Activated T-helper 1 cell treated with anti-CD3 and anti-CD28 coated beads, Interleukin-12 subunit alpha, Interleukin-12 subunit beta, Interleukin-2, Interleukin-4 antibody, amounts not matched to agents 30 ng/mL and 10 ng/mL and 1 ng/mL, durations not matched to agents 14 hours and 24 hours and 36 hours (primary cell): ENCODE results near the gene CTNNA1. TPM values are rescaled to one million over a fixed set of nuclear protein-coding genes. Genes with fewer than 3 reads are reported as not detected.

ENCODE experiments used
- DNase-seq: peaks from one replicate; pipeline ENCODE4 v3.0.0; 2021; ENCODE audit warnings: low spot score
- H3K27ac Mint-ChIP-seq: one replicate; pipeline ENCODE4 v1.8.0; 2021; ENCODE audit warnings: mild to moderate bottlenecking, mixed read lengths
- H3K27me3 Mint-ChIP-seq: one replicate; pipeline ENCODE4 v1.8.0; 2022; ENCODE audit warnings: mild to moderate bottlenecking, moderate library complexity, mixed read lengths; ENCODE audit not compliant: insufficient read depth
- H3K36me3 Mint-ChIP-seq: one replicate; pipeline ENCODE4 v1.8.0; 2021; ENCODE audit warnings: low read depth, mixed read lengths
- H3K4me1 Mint-ChIP-seq: one replicate; pipeline ENCODE4 v1.8.0; 2021; ENCODE audit warnings: low read depth, mixed read lengths
- H3K4me3 Mint-ChIP-seq: one replicate; pipeline ENCODE4 v1.8.0; 2021; ENCODE audit warnings: mild to moderate bottlenecking, moderate library complexity, mixed read lengths
- H3K9me3 Mint-ChIP-seq: one replicate; pipeline ENCODE4 v1.8.0; 2021; ENCODE audit warnings: mixed read lengths
- intact Hi-C: fragments of 100-400 bp; cut with micrococcal nuclease; formaldehyde crosslinking; loops from one replicate; pipeline ENCODE4 v1.15.1; 2024
- total RNA-seq: library from RNA; stranded (reverse); gene quantifications from 2 replicates; pipeline ENCODE4 v1.2.3, GENCODE V29; 2022

The CTNNA1 gene
- total RNA-seq, 1 donor from 2014 or later = 58.0 TPM

DNA sequence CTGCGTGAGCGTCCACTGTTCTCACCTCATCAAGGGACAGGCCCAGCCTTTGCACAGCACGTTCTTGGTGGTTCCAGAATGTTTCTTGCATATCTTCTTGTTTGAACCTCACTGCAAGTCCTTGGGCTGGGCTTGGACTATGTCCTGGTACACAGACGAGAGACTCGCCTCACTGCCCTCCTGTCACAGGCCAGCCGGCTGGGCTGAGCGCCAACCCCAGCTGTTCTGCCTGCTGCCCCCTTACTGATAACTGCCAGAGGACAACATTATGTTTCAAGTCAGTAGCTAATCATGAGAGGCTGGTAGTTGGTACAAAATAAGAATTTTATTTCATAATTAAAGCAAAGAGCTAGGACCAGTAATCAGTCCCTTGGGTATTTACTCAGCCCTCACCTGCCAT, 174.8 kb downstream of the CTNNA1 start:
- no peaks in the 10 kb centered on the region for H3K9me3 Mint-ChIP-seq
- peaks cover 10% of the 10 kb centered on the region for H3K36me3 Mint-ChIP-seq
- no peaks in the 10 kb centered on the region for H3K4me1 Mint-ChIP-seq
- H3K27ac Mint-ChIP-seq = no peak overlapping the region
- intact Hi-C loops = no loop called here
- H3K4me3 Mint-ChIP-seq = no peak overlapping the region
- no peaks in the 10 kb centered on the region for H3K27me3 Mint-ChIP-seq
- no peak for DNase-seq

DNA sequence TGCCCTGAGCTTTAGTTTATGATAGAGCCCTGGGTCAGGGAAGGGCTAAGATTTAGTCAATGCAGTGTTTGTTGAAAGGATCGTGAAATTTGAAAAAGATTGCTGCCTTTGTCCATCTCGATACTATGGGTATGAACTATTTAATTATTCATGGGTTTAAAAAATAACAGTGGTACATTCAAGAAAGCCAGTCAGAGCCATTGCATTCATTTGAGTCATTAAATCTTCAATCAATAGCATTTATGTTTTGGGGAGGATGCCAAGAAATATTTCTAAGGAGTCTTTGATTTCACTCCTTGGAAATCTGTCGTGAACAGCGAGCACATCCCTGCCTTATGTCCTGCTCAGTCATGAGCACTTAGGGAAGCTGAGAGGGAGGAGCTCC, 176.3 kb downstream of the CTNNA1 start:
- intact Hi-C loops = no loop called here
- H3K27me3 Mint-ChIP-seq = no peaks in the 10 kb centered on the region
- no peak overlapping the region for H3K4me3 Mint-ChIP-seq
- no peak for DNase-seq
- no peaks in the 10 kb centered on the region for H3K9me3 Mint-ChIP-seq
- H3K4me1 Mint-ChIP-seq = no peaks in the 10 kb centered on the region
- no peak overlapping the region for H3K27ac Mint-ChIP-seq
- peaks cover 12% of the 10 kb centered on the region for H3K36me3 Mint-ChIP-seq

DNA sequence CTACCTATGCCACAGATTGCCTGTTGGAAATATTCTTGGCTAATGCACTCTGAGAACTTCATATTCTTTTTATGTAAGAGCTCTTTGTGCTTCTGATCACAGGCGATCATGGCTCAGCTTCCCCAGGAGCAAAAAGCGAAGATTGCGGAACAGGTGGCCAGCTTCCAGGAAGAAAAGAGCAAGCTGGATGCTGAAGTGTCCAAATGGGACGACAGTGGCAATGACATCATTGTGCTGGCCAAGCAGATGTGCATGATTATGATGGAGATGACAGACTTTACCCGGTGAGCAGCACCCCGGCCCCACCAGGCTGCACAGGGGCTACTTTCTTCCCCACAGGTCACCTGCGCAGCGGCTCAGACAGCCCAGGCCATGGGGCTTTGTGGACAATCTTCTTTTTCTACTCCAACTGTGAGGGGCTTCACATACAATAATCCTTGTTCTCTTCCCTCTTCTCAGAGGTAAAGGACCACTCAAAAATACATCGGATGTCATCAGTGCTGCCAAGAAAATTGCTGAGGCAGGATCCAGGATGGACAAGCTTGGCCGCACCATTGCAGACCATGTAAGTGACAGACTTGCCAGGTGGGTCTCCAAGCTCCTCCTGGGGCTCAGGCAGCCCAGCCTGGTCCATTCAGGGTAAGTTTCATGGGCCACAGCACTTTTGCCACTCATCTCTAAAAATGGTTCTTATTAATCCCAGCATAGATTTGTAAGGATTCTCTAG, 177.3 kb downstream of the CTNNA1 start:
- Mint-ChIP-seq H3K9me3 (no peaks in the 10 kb centered on the region), H3K27ac (no peak overlapping the region), H3K4me1 (no peaks in the 10 kb centered on the region), H3K4me3 (no peak overlapping the region), H3K27me3 (no peaks in the 10 kb centered on the region), H3K36me3 (peaks cover 15% of the 10 kb centered on the region)
- DNase-seq = no peak
- intact Hi-C loops = no loop called here

DNA sequence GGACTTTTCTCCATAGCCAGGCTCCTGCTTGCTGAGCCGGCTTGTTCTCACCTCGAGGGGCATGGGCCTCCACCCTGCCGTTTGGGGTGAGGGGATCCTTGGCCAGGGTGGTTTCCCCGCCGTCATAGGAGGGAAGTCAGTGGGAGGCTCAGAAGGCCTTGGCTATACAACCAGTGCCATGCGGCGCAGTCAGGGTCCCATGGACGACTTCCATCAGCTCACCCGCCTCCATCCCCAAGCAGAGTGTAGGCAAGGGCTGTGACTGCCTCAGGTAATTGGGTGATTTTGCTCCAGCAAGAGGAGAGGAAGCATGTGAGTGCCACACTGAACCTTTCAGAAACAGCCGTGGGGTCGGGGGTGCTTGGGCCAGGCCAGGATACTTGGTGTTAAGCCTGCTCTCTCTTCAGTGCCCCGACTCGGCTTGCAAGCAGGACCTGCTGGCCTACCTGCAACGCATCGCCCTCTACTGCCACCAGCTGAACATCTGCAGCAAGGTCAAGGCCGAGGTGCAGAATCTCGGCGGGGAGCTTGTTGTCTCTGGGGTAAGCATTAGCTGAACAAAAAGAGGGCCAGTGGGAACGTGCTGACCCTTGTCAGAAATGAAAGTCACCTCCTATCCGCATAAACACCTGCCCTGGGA, 179.1 kb downstream of the CTNNA1 start:
- DNase-seq = no peak
- Mint-ChIP-seq H3K27me3 (no peaks in the 10 kb centered on the region), H3K27ac (no peak overlapping the region), H3K9me3 (no peaks in the 10 kb centered on the region), H3K36me3 (peaks cover 12% of the 10 kb centered on the region), H3K4me1 (no peaks in the 10 kb centered on the region), H3K4me3 (no peak overlapping the region)
- intact Hi-C loops = no loop called here

DNA sequence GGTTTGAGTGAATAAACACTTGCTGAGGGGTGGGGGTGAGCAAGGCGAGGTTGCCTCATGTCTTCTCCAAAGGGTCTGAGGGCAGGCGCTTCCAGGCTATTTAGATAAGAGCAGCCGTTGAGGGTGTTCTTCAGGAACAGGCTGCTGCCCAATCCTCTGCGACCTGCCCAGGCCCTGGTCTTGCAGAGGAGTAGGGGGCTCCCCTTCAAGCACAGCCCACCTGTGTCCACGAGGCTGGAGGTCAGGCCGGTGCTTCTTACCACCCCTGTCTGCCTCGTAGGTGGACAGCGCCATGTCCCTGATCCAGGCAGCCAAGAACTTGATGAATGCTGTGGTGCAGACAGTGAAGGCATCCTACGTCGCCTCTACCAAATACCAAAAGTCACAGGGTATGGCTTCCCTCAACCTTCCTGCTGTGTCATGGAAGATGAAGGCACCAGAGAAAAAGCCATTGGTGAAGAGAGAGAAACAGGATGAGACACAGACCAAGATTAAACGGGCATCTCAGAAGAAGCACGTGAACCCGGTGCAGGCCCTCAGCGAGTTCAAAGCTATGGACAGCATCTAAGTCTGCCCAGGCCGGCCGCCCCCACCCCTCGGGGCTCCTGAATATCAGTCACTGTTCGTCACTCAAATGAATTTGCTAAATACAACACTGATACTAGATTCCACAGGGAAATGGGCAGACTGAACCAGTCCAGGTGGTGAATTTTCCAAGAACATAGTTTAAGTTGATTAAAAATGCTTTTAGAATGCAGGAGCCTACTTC, 180.5 kb downstream of the CTNNA1 start:
- Mint-ChIP-seq H3K9me3 (no peaks in the 10 kb centered on the region), H3K4me3 (no peak overlapping the region), H3K27me3 (no peaks in the 10 kb centered on the region), H3K27ac (no peak overlapping the region), H3K4me1 (peaks cover 7% of the 10 kb centered on the region), H3K36me3 (peaks cover 12% of the 10 kb centered on the region)
- intact Hi-C loops = no loop called here
- DNase-seq = no peak

DNA sequence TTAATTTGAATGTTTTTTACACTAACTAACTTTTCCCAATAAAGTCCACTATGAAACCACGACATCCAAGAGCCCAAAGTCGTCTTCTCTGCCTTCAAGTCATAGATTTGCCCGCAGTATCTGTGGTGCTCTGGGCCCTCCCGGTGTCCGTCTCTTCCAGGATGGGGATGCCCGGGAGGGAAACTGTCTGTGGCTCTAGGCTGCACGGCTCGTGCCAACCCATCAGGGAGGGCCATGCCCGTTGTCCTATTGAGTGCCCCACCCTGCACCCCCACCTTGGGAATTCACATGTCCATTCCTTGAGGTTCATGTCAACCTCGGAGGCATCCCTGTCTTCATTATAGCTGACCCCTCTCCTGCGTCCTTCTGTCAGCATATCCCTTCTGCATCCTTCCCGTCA, 181.7 kb downstream of the CTNNA1 start:
- Mint-ChIP-seq H3K4me3 (no peak overlapping the region), H3K9me3 (no peaks in the 10 kb centered on the region), H3K27me3 (no peaks in the 10 kb centered on the region), H3K36me3 (peaks cover 12% of the 10 kb centered on the region), H3K4me1 (peaks cover 13% of the 10 kb centered on the region), H3K27ac (no peak overlapping the region)
- no peak for DNase-seq
- intact Hi-C loops = no loop called here

DNA sequence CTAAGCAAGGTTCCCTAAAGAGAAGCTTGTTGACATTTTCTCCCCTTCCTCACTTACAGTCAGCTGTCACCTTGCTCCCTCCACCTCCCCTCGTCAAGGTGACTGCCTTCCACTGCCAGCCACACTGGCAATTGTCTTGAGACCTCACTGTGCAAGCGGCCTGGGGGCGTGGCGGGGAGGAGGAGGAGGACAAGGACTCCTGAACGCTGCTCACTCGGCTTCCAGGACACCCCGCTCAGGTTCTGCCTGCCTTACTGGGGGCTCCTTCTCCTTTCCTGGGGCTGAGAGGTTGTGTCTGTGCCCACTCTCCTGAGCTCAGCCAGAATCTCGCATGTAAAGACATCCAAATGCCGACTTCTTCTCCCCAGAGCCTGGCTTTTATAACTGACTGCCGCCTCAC, 182.2 kb downstream of the CTNNA1 start:
- intact Hi-C loops = no loop called here
- no peaks in the 10 kb centered on the region for H3K9me3 Mint-ChIP-seq
- no peak overlapping the region for H3K4me3 Mint-ChIP-seq
- H3K36me3 Mint-ChIP-seq = peaks cover 12% of the 10 kb centered on the region
- DNase-seq = no peak
- H3K4me1 Mint-ChIP-seq = peaks cover 16% of the 10 kb centered on the region
- no peak overlapping the region for H3K27ac Mint-ChIP-seq
- H3K27me3 Mint-ChIP-seq = no peaks in the 10 kb centered on the region

DNA sequence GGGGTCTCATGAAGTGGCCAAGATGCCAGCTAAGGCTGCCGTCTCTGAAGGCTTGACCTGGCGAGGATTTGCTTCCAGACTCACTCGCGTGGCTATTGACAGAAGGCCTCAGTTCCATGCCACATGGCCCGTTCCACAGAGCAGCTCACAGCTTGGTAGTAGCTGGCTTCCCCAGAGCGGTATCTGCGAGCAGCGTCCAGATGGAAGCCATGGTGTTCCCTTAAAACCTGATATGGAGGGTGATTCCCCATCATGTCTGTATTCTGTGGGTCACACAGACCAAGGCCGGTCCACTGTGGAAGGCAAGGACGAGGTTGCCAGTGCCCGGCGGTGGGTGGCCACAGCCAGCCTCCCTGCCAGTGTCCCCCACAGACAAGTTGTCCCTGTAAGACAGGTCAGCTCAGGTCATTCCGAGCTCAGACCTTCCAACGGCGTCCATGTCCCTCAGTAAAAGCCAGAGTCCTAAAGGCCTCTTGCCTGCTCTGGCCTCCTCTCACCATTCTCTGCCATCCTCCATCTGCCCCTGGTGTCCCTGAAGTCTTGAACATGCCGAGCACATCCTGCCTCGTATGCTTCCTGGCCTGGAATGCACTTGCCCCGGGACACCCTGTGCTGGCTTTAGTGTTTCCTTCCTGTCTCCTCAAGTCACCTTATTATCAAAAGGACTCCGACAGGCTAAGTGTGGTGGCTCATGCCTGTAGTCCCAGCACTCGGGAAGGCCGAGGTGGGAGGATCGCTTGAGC, 183.2 kb downstream of the CTNNA1 start:
- H3K4me1 Mint-ChIP-seq = peaks cover 24% of the 10 kb centered on the region
- H3K27ac Mint-ChIP-seq = no peak overlapping the region
- DNase-seq = no peak
- intact Hi-C loops = no loop called here
- no peaks in the 10 kb centered on the region for H3K9me3 Mint-ChIP-seq
- H3K36me3 Mint-ChIP-seq = peaks cover 8% of the 10 kb centered on the region
- no peaks in the 10 kb centered on the region for H3K27me3 Mint-ChIP-seq
- no peak overlapping the region for H3K4me3 Mint-ChIP-seq

DNA sequence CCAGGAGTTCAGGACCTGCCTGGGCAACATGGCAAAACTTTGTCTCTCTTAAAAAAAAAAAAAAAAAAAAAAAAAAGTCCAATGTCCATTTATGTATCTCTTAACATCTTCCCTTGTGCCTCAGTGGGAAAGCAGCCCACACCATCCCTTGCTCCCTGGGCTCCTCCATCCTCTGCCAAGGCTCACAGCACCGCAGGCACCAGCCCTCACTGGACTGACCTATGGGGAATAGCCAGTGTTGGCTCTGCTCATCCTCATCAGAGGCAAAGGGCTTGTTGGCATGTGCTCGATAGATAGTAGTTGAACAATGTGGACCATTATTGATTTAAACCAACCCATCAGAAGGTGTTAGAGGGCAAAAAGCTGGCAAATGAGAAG, 183.7 kb downstream of the CTNNA1 start:
- Mint-ChIP-seq H3K36me3 (peaks cover 5% of the 10 kb centered on the region), H3K4me1 (peaks cover 24% of the 10 kb centered on the region), H3K4me3 (no peak overlapping the region), H3K9me3 (no peaks in the 10 kb centered on the region), H3K27ac (no peak overlapping the region), H3K27me3 (no peaks in the 10 kb centered on the region)
- intact Hi-C loops = no loop called here
- no peak for DNase-seq

DNA sequence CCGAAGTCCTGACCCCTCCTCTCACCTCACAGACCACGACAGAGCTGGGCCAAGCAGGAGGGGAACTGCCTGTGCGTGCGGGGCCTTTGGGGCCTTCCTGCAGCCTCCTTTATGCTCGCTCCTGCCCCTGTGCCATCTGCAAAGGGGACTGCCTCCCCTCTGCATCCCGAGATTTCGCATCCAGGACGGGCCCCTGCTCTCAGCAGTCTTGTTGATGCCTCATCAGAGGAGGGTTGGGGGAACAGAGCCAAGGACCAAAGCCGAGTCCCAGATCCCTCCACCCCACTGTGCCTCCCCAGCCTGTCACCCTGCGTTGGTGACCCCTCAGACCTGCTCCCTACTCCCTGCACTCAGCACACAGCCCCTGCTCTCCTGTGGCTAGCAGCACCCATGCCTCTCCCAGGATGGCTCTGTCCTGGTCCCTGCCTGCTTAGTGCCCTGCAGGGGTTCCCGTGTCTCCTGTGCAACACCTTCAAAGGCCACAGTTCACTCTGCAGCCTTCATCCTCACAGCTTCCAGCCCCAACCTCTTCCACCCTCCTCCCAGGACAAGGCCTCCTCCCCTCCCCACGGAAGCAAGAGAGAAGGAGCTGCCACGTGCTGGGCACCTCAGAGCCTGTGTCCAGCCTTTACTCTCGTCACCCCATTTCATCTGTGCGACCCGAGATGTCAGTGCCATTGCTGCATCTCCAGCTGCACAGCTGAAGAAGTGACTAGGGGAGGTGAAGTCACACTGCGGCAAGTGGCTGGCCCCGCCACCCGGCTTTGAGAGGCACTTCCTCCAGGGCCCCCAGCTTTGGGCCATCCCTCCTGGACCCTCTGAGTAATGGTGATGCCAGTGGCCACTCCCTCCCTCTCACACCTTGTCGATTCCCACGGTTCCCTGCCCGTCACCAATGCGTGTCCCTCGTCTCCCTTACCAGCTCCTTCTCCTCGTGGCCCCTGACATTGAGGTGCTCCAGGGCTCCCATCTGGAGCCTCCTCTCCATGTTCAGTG, 184.5 kb downstream of the CTNNA1 start:
- no peaks in the 10 kb centered on the region for H3K27me3 Mint-ChIP-seq
- no peak overlapping the region for H3K27ac Mint-ChIP-seq
- H3K36me3 Mint-ChIP-seq = peaks cover 5% of the 10 kb centered on the region
- intact Hi-C loops = no loop called here
- no peak overlapping the region for H3K4me3 Mint-ChIP-seq
- DNase-seq = no peak
- H3K9me3 Mint-ChIP-seq = no peaks in the 10 kb centered on the region
- H3K4me1 Mint-ChIP-seq = peaks cover 24% of the 10 kb centered on the region

DNA sequence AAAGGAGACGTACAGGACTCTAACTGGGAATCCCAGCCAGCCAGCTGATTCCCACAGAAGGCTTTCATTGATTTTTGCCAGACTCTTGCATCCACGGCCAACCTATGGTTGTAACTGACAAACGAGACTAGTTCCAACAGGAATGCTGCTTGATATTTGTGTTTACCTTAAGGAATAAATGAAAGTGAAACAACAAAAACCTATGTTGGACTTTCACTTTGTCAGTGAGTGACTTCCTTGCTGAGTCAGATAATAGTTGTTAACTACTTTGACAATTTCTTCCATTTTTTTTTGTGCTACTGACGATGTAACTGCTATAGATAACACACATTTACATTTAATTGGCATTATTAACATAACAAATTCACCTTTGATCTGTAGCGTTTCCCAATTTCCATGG, 185.3 kb downstream of the CTNNA1 start:
- Mint-ChIP-seq H3K4me3 (no peak overlapping the region), H3K9me3 (no peaks in the 10 kb centered on the region), H3K27ac (no peak overlapping the region), H3K4me1 (peaks cover 24% of the 10 kb centered on the region), H3K36me3 (peaks cover 3% of the 10 kb centered on the region), H3K27me3 (no peaks in the 10 kb centered on the region)
- no peak for DNase-seq
- intact Hi-C loops = no loop called here

DNA sequence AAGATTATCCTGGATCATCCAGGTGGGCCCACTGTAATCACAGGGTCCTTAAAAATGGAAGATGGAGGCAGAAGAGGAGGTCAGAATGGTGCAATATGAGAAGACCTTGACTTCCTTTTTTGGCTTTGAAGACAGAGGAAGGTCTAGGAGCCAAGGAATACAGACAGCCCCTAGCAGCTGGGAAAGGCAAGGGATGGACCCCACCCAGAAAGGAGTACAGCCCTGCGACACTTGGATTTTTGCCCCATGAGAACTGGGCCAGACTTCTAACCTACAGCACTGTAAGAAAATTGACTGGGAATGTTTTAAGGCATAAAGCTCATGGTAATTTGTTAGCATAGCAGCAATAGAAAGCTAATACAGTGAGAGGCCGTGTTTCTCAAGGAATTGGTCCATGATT, 188.8 kb downstream of the CTNNA1 start:
- H3K9me3 Mint-ChIP-seq = no peaks in the 10 kb centered on the region
- no peak overlapping the region for H3K27ac Mint-ChIP-seq
- H3K4me1 Mint-ChIP-seq = peaks cover 24% of the 10 kb centered on the region
- no peak for DNase-seq
- no peaks in the 10 kb centered on the region for H3K27me3 Mint-ChIP-seq
- no peaks in the 10 kb centered on the region for H3K36me3 Mint-ChIP-seq
- H3K4me3 Mint-ChIP-seq = no peak overlapping the region
- intact Hi-C loops = no loop called here
